ENCODE data around the gene NTRK3. TPM values are rescaled to one million over a fixed set of nuclear protein-coding genes. Genes with fewer than 3 reads are reported as not detected.
"Not testable (repeated sequence)": the region's sequence is repeated elsewhere in the genome, so short reads cannot be mapped to it uniquely, and the experiment has no call there.

The NTRK3 gene
- total RNA-seq, 4 donors from 2014 or later: 5.3 to 11.7 (median 6.3) TPM

DNA sequence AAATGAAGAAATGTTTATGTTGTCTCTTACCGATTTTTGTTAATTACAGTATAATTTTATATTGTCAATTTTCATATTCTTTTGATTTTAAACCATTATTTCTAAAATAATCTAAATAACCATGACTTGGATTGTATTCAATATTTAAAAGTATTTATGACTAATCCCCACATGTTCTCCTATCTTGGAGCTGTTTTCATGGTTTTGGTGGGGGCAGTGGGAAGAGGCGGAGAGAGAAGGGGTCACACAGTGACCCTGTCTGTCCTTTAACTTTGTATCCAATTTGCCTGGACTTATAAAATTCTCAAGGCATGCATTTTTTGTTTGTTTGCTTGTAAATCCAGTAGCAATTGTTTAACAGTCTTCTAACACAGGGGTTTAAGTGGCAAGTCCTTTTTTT lies 407.4 kb downstream of the NTRK3 start:
- 83% methylated on average over 2 of the region's 2 CpGs for WGBS

DNA sequence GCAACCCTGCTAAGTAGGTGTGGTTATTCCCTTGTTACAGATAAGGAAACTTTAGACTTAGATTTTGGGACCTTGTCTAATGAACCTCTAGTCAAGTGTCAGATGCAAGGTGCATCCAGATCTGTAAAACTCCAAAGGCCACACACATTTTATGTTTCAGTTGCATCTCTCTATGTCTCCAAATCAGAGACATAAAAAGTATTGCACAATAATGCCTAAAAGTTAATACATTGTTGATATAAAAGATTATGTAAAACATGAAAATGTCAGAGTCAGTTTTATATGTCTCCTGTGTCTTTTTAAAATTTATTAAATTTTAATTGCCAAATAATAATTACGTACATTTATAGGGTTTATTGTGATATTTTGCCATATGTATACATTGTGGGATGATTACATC lies 408.5 kb downstream of the NTRK3 start:
- Histone ChIP-seq H3K36me3 (no peaks in the 10 kb centered on the region), H3K4me3 (no peak overlapping the region), H3K27ac (no peak overlapping the region), H3K9me3 (no peaks in the 10 kb centered on the region), H3K4me1 (no peaks in the 10 kb centered on the region), H3K27me3 (no peaks in the 10 kb centered on the region)
- 85% methylated on average over 1 of the region's 1 CpG for WGBS
- TF ChIP-seq, protein P1, sequence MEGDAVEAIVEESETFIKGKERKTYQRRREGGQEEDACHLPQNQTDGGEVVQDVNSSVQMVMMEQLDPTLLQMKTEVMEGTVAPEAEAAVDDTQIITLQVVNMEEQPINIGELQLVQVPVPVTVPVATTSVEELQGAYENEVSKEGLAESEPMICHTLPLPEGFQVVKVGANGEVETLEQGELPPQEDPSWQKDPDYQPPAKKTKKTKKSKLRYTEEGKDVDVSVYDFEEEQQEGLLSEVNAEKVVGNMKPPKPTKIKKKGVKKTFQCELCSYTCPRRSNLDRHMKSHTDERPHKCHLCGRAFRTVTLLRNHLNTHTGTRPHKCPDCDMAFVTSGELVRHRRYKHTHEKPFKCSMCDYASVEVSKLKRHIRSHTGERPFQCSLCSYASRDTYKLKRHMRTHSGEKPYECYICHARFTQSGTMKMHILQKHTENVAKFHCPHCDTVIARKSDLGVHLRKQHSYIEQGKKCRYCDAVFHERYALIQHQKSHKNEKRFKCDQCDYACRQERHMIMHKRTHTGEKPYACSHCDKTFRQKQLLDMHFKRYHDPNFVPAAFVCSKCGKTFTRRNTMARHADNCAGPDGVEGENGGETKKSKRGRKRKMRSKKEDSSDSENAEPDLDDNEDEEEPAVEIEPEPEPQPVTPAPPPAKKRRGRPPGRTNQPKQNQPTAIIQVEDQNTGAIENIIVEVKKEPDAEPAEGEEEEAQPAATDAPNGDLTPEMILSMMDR (IDR thresholded peaks at IDR 0.05): no peak
- TF ChIP-seq EP300 (IDR thresholded peaks at IDR 0.05) (no peak), POLR2AphosphoS5 (IDR thresholded peaks at IDR 0.05) (no peak), POLR2A (IDR thresholded peaks at IDR 0.05) (no peak)
- DNase-seq (ENCODE audit: low spot score in 2 of 2): no peak

More for the DNA sequence above, 407.4 kb downstream of the NTRK3 start:
- Histone ChIP-seq H3K36me3 (no peaks in the 10 kb centered on the region), H3K4me1 (no peaks in the 10 kb centered on the region), H3K27ac (no peak overlapping the region), H3K27me3 (peaks cover under 1% of the 10 kb centered on the region), H3K4me3 (no peak overlapping the region), H3K9me3 (no peaks in the 10 kb centered on the region)
- TF ChIP-seq POLR2A (IDR thresholded peaks at IDR 0.05) (no peak), POLR2AphosphoS5 (IDR thresholded peaks at IDR 0.05) (no peak), EP300 (IDR thresholded peaks at IDR 0.05) (no peak)
- TF ChIP-seq, protein P1 (IDR thresholded peaks at IDR 0.05): no peak
- DNase-seq (ENCODE audit: low spot score in 2 of 2): no peak

DNA sequence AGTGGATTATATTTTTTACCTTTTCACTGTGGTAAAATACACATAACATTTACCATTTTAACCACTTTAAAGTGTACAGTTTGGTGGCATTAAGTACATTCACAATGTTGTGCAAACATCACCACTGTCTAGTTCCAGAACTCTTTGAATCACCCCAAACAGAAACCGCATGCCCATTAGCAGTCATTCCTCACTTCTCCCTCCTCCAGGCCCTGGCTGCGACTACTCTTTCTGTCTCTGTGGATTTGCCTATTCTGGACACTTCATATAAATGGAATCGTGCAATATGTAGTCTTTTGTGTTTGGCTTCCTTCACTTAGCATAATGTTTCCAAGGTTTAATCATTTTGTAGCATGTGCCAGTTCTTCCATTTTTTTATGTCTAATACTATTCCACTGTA lies 409.8 kb downstream of the NTRK3 start:
- WGBS: 78% methylated on average over 3 of the region's 3 CpGs
- H3K9me3 ChIP-seq: no peaks in the 10 kb centered on the region
- no peak for TF ChIP-seq POLR2AphosphoS5 (IDR thresholded peaks at IDR 0.05)
- no peak for TF ChIP-seq EP300 (IDR thresholded peaks at IDR 0.05)
- TF ChIP-seq, protein P1 (IDR thresholded peaks at IDR 0.05): no peak
- no peak for TF ChIP-seq POLR2A (IDR thresholded peaks at IDR 0.05)
- no peak overlapping the region for H3K4me3 ChIP-seq
- no peaks in the 10 kb centered on the region for H3K36me3 ChIP-seq
- H3K27me3 ChIP-seq: no peaks in the 10 kb centered on the region
- no peaks in the 10 kb centered on the region for H3K4me1 ChIP-seq
- H3K27ac ChIP-seq: no peak overlapping the region
- no peak for DNase-seq (ENCODE audit: low spot score in 2 of 2)

DNA sequence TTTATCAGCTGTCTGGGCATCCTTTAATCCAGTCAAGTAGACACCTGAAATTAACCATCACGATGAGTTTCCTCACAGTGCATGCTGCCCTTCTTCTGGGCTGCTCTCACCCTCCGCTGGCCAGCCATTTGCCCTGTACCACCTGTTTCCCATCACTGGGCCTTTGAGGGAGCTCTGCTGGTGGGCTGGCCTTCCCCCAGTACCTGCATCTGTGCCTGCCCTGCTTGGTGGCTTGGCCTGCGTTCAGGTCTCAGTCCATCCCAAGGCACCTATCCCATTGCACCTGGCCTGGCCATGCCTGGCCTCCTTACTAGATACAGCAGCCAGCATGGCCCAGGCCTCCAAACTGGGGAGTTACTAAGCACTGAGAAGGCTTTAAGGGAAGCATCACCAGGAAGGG lies 413.2 kb downstream of the NTRK3 start:
- H3K9me3 ChIP-seq: peaks cover 4% of the 10 kb centered on the region
- H3K27ac ChIP-seq: no peak overlapping the region
- TF ChIP-seq POLR2AphosphoS5 (IDR thresholded peaks at IDR 0.05) (no peak), EP300 (IDR thresholded peaks at IDR 0.05) (no peak), POLR2A (IDR thresholded peaks at IDR 0.05) (no peak)
- TF ChIP-seq, protein P1 (IDR thresholded peaks at IDR 0.05): no peak
- no peaks in the 10 kb centered on the region for H3K4me1 ChIP-seq
- no peaks in the 10 kb centered on the region for H3K27me3 ChIP-seq
- 87% methylated on average over 2 of the region's 3 CpGs for WGBS
- H3K4me3 ChIP-seq: no peak overlapping the region
- DNase-seq (ENCODE audit: low spot score in 2 of 2): no peak
- H3K36me3 ChIP-seq: no peaks in the 10 kb centered on the region

DNA sequence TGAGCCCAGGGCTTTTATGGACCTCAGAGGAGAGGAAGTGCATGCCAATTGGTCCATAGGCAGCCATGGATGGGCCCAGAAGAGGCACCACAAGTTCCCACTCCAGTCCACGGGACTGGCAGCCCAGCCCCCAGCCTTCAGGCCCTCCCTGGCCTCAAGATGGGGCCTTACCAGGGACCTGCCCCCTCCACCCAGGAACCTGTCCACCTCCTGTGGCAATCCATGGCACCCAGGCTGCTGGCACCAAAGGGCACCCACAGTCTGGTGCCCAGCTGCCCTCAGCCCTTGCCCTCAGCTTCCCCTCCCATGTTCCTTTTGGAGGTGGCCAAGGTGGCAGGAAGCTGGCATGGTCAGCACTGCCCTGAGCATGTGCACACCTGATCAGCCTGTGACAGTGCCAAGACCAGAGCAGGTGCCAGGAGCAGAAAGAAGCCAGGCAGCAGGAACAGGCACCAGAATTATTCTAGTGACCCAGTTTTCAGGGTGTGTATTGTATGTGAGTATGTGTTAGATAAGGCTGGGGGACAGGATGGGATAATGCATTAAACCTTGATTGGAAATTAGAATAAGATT lies 415.0 kb downstream of the NTRK3 start:
- Histone ChIP-seq H3K9me3 (peaks cover 4% of the 10 kb centered on the region), H3K27ac (no peak overlapping the region), H3K36me3 (no peaks in the 10 kb centered on the region), H3K4me3 (no peak overlapping the region), H3K27me3 (no peaks in the 10 kb centered on the region), H3K4me1 (no peaks in the 10 kb centered on the region)
- WGBS: no CpG with 5 or more reads among the region's 1 CpG
- no peak for TF ChIP-seq POLR2A (IDR thresholded peaks at IDR 0.05)
- TF ChIP-seq, protein P1 (IDR thresholded peaks at IDR 0.05): no peak
- no peak for DNase-seq (ENCODE audit: low spot score in 2 of 2)

DNA sequence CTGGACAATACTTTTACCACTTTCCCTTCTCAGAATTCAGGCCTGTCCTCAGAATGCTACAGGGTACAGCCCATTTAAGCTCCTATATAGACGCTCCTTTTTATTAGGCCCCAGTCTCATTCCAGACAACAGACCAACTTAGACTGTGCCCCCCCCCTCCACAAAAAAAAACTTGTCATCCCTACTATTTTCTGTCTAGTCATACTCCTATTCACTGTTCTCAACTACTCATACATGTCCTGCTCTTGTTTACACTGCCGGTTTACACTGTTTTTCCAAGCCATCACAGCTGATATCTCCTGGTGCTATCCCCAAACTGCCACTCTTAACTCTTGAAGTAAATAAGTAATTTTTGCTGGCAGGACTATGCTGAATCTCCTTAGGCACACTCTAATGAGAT lies 420.7 kb downstream of the NTRK3 start:
- not testable (repeated sequence) for H3K4me1 ChIP-seq; DNase-seq (ENCODE audit: low spot score in 2 of 2); H3K27me3 ChIP-seq; H3K36me3 ChIP-seq; H3K27ac ChIP-seq; H3K4me3 ChIP-seq; H3K9me3 ChIP-seq
- WGBS: 98% methylated on average over 2 of the region's 2 CpGs

DNA sequence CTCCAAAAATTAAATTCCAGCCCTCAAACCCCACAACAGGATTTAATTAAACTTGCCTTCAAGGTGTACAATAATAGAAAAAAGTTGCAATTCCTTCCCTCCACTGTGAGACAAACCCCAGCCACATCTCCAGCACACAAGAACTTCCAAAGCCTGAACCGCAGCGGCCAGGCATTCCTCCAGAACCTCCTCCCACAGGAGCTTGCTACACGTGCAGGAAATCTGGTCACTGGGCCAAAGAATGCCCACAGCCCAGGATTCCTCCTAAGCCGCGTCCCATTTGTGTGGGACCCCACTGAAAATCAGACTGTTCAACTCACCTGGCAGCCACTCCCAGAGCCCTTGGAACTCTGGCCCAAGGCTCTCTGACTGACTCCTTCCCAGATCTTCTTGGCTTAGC lies 423.2 kb downstream of the NTRK3 start:
- WGBS: 63% methylated on average over 5 of the region's 5 CpGs

More for the DNA sequence above, 423.2 kb downstream of the NTRK3 start:
- not testable (repeated sequence) for H3K36me3 ChIP-seq; H3K27me3 ChIP-seq; H3K4me1 ChIP-seq; H3K27ac ChIP-seq; DNase-seq (ENCODE audit: low spot score in 2 of 2); H3K4me3 ChIP-seq; H3K9me3 ChIP-seq

Measured in suprapubic skin (tissue), 4 donors.